HEK293 (cell line): ENCODE results near the gene DST.

Source experiments
- GLIS1 ChIP-seq: fragments of 450-650 bp; formaldehyde crosslinking; IDR thresholded peaks from 2 replicates; pipeline ENCODE4 v1.5.1; 2016; ENCODE audit warnings: missing biosample characterization, missing genetic modification characterization
- MYNN ChIP-seq: fragments of 450-650 bp; formaldehyde crosslinking; IDR thresholded peaks from 2 replicates; pipeline ENCODE4 v1.5.1; 2016; ENCODE audit warnings: missing biosample characterization, missing genetic modification characterization, borderline replicate concordance
- PRDM10 ChIP-seq: fragments of 450-650 bp; formaldehyde crosslinking; IDR thresholded peaks from 2 replicates; pipeline ENCODE4 v1.5.1; 2016; ENCODE audit warnings: missing biosample characterization, missing genetic modification characterization
- ZNF26 ChIP-seq: fragments of 450-650 bp; formaldehyde crosslinking; IDR thresholded peaks from 2 replicates; pipeline ENCODE4 v1.5.1; 2016; ENCODE audit warnings: missing biosample characterization, missing genetic modification characterization
- ZNF324 ChIP-seq: fragments of 450-650 bp; formaldehyde crosslinking; IDR thresholded peaks from 2 replicates; pipeline ENCODE4 v1.5.1; 2016; ENCODE audit warnings: missing biosample characterization, missing genetic modification characterization
- ZNF704 ChIP-seq: fragments of 450-650 bp; formaldehyde crosslinking; IDR thresholded peaks from 2 replicates; pipeline ENCODE4 v1.5.1; 2016; ENCODE audit warnings: missing biosample characterization, missing genetic modification characterization
- TF ChIP-seq, protein P1 (sequence below): fragments of 450-650 bp; formaldehyde crosslinking; IDR thresholded peaks from 2 replicates; pipeline ENCODE4 v1.5.1; 2016; ENCODE audit warnings: missing biosample characterization, missing genetic modification characterization

- TF ChIP-seq PRDM10: no peak
- TF ChIP-seq ZNF704 (tag by site-specific recombination): no peak
- TF ChIP-seq ZNF26 (tag by site-specific recombination): no peak
- no peak for TF ChIP-seq GLIS1 (tag by site-specific recombination)
- TF ChIP-seq, protein P1, sequence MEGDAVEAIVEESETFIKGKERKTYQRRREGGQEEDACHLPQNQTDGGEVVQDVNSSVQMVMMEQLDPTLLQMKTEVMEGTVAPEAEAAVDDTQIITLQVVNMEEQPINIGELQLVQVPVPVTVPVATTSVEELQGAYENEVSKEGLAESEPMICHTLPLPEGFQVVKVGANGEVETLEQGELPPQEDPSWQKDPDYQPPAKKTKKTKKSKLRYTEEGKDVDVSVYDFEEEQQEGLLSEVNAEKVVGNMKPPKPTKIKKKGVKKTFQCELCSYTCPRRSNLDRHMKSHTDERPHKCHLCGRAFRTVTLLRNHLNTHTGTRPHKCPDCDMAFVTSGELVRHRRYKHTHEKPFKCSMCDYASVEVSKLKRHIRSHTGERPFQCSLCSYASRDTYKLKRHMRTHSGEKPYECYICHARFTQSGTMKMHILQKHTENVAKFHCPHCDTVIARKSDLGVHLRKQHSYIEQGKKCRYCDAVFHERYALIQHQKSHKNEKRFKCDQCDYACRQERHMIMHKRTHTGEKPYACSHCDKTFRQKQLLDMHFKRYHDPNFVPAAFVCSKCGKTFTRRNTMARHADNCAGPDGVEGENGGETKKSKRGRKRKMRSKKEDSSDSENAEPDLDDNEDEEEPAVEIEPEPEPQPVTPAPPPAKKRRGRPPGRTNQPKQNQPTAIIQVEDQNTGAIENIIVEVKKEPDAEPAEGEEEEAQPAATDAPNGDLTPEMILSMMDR (tag by site-specific recombination): no peak
- TF ChIP-seq ZNF324: no peak
- no peak for TF ChIP-seq MYNN (tag by site-specific recombination)
Observed at GRCh38 chr6:56663344-56663743, 20.7 kb upstream of the DST start.
